ENCODE data around the gene AGL.
A peak's percentile ranks its signal among the peaks of the same experiment; 100 is the strongest.
"Not testable (repeated sequence)": the region's sequence is repeated elsewhere in the genome, so short reads cannot be mapped to it uniquely, and the experiment has no call there.

Gene AGL
- 63.9 to 75.2 reads per million in 2 experiments for total RNA-seq

DNA sequence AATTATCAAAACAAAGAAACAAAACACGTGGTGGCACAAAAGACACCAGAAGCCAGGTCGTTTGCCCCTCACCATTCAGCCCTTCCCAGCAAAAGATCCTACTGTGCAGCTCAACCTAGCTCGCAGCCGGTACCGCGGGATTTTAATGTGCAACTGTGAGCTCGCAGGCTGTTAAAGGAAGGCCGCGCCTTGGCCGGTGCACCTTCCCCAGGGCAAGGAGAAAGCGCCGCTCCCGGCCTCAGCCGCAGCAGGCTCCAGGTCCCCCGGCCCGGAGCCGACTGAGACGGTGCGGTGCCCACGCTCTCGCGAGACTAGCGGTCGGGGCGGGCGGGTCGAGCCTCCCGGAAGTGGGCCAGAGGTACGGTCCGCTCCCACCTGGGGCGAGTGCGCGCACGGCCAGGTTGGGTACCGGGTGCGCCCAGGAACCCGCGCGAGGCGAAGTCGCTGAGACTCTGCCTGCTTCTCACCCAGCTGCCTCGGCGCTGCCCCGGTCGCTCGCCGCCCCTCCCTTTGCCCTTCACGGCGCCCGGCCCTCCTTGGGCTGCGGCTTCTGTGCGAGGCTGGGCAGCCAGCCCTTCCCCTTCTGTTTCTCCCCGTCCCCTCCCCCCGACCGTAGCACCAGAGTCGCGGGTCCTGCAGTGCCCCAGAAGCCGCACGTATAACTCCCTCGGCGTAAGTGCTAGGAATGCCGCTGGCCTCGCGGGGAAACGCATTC lies at the start of gene AGL:
Gene AGL, plus strand, starts transcription at position 618 of the 715 bp plus-strand sequence. CDS start 682 bp downstream, outside the sequence.
- peak; percentile 83 for DNase-seq (ENCODE audit: low read depth)

DNA sequence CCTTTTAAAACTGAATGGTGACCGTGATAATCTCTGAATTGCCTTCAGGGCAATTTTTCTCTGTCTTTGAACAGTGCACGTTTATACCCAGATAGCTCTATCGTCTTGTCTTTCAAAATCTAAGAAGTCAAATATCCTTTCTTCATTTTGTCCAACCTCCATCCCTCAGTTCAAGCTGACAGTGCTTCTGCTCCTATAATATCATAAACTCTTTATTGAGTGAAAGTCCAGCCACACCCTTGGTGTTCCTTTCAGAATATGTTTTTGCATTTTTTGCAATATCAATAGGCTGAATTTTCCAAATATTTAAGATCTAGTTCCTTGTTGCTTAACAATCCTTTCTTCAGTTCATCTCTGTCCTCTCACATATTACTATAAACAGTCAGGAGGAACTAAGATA lies 48.6 kb upstream of the AGL start:
- DNase-seq (ENCODE audit: low read depth) = no peak

DNA sequence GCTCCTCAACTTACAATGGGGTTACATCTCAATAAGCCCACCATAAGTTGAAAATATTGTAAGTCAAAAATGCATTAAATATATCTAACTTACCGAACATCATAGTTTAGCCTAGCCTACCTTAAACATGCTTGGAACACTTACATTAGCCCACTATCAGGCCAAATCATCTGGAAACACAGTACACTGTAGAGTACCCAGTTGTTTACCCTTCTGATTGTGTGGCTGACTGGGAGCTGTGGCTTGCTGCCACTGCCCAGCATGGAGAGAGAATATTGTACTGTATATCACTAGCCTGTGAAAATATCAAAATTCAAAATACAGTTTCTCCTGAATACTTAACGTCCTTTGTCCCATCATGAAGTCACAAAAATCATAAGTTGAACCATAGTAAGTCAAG lies 43.3 kb upstream of the AGL start:
- DNase-seq (ENCODE audit: low read depth) = no peak

DNA sequence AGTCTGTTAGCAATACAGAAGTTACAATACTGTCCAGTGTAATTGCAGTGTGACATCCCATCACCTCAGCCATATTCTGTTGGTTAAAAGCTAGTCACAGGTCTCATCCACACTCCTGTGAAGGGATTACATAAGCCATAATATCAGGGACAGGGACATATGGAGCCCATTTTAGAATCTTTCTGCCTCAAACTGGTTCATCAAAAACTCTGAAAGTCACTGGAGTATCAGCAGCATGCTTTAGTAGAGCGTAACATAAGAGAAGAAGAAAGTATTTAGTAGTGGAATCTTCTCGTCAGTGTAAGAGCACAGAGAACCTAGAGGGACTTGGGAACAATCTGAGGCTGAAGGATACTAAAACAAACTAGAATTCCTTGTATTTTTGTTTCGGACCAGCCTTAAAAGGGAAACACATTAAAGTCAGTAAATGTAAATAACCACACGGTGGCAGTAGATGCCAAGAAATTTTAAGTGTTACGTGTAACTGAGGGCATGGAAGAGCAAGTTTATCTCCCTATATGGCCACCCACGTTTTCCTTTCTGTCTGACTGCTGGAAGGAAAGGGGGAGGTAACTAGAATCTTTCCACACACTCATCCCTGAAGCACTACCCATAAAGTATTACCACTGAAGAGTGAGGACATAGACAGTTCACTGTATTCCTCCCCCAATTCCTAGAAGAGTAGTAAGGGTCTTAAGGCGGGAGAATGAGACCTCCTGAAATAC lies 41.6 kb upstream of the AGL start:
- no peak for DNase-seq (ENCODE audit: low read depth)

DNA sequence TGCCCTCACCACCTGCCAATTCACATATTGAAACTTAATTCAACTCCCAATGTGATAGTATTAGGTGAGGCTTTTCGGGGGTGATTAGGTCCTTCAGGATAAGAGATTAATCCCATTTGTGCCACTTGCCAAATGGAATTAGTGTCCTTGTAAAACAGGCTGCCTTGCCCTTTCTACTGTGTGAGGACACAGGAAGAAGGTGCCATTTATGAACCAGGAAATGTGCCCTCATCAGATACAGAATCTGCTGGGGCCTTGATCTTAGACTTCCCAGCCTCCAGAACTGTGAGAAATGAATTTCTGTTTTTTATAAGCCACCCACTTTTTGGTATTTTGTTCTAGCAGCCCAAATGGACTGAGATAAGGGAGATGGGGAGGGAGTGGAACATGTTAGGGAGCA lies 39.1 kb upstream of the AGL start:
- no peak for DNase-seq (ENCODE audit: low read depth)

DNA sequence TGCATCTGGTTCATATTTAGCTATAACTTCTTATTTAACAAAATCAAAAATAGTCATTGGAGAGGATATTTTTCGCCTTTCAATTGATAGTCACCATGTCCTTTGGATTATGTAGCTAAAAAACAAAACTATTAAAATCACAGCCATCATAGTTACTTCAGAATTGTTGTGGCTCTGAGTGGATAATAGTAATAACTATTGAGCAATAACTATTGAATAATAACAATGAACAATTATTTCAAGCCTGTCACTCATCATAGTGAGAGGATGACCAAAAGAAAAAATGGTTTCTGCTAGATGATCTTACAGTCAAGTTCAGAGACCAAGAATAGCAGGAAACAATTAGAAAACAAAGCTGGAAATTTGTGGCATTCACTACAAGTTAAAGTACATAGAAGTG lies 38.4 kb upstream of the AGL start:
- DNase-seq (ENCODE audit: low read depth) = no peak

DNA sequence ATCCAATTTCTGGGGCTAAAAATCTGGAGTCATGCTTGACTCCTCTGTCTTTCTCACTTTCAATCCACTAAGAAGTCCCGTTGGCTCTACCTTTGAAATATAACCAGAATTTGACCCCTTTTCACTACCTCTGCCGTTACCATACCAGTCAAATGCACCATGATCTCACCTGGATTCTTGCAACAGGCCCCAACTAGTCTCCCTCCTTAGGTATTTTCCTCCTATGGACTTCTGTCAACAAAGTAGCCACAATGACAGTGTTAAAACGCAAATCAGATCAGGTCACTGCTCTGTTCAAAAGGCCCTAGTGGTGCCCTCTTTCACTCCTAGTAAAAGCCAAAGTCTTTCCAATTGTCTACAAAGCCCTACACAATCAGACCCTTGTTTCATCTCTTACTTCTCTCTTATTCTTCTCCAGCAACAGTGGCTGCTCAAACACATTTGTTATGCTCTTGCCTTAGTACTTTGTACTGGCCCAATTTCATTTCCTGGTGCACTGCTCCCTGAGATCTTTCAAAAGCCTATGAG lies 35.7 kb upstream of the AGL start:
- no peak for DNase-seq (ENCODE audit: low read depth)

DNA sequence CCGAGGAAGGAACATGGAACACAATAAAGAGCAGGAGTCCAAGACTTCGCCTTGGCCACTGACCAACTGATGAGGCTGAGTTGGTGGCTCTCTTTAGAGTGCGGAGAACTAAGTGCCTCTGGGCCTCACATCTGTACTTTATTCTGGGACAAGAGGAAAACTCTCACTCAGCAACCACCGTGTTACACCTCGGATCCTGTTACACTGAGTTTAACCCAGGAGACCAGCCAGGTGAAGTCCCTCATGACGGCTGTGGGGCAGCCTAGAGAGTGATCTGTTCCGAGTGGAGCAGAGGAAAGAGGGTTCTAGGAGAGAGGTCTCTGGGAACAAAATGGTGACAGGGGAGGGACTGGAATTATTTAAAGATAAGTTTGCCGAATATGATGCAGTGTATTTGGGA lies 33.5 kb upstream of the AGL start:
- no peak for DNase-seq (ENCODE audit: low read depth)

DNA sequence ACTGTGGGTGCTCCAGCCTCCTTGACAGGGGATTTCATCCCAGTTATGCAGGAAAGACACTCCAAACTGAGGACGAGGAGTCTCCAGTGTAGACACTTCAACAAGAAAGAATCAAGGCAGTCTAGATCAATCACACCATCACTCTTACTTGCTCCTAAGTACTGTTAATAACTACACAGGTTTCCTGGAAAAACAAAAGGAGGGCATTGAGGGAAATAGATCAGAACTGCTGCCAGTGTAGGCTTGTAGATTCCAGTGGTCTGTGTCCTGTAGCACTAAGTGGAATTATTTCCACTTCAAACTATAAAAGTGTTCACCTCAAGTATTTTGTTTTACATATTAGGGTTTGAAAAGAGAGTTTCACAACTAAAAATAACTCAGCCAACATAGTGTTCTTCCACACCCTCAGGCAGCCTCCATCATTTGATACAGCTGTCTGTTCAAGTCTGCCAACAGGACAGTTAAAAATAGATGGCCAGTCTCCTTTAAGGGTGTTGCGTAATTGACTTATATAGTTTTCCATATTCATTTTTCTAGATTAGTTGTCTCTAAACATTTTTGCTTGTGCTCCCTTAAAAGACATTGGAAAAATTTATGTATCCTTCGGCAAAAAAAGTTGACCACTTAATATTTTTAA lies 32.0 kb upstream of the AGL start:
- DNase-seq (ENCODE audit: low read depth) = no peak

DNA sequence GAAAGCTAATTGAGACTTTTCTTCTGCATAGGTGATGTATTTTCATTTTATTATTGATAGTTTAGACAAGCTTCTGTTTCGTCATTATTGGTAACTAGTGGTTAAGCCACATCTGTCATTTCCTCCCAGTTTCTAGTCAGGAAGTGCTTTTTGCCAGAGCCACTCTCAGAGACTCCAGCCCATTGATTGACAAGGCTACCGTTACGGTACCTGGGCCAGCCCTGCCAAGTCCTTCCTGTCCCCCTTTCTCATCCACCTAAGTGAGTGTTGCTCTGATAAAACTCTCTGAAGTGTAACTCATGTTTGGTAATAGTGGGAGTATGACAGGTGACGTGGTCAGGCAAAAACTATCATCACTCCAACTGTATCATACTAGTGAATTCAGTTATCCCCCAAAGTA lies 29.6 kb upstream of the AGL start:
- no peak for DNase-seq (ENCODE audit: low read depth)

DNA sequence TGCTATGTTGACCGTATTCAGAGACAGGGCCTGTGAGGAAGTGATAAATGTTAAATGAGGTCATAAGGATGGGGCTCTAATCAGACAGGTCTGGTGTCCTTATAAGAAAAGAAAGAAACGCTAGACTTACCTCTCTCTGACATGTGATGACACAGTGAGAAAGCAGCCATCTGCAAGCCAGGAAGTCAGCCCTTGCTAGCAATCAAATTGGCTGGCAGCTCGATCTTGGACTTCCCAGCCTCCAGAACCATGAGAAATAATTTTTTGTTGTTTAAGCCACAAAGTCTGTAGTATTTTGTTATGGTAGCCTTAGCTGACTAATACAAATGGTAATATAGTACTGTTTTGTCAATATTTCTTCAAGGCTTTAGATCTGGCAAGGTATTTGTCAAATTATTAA lies 25.1 kb upstream of the AGL start:
- no peak for DNase-seq (ENCODE audit: low read depth)

DNA sequence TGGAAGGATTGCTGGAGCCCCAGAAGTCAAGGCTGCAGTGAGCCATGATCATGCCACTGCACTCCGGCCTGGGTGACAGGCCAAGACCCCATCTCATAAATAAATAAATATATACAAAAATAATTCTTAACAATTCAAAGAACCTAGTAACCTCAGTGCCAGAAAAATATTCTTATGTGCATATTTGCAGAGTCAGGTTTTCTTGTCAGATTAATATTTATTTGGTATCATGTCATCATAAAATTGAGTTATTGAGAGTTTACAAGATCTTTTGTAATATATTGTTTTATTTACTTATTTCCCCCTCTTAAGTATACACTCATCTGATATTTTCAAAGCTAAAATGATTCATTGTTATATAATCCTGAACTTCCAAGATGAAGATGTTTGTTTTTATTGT lies 24.5 kb upstream of the AGL start:
- no peak for DNase-seq (ENCODE audit: low read depth)

DNA sequence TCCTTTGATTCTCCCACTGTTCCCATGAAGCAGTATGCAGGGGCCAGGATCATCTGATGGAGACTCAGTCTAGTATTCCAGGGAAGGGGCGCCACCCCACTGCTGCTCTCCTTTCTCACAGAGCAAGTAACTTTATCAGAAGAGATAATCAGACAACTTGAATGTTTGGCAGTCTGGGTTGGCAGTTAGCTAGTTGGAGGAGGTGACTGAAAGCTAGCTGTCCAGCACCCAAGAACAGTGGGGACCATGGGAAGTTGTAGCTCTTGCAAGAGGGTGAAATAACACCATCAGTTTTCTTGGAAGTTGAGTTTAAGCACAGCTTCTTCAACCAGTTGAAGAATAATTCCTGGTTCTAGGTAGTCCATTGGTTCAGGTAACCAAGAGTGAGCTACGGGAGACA lies 22.2 kb upstream of the AGL start:
- DNase-seq (ENCODE audit: low read depth) = no peak

DNA sequence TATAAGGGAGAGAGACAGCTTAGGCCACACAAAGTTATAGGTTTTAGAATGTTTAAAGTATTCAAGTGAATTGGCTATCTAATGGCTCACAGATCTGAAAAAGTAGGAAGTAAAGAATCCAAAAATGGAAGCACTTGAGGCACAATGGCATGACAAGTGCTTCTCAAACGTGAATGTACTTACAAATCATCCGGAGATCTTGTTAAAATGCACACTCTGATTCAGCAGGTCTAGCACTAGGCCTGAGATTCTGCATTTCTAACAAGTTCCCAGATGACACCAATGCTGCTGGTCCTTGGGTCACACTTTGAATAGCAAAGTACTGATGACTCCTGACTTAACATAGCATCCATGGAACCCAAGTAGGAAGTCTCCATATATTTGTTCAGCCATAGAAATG lies 20.9 kb upstream of the AGL start:
- DNase-seq (ENCODE audit: low read depth) = no peak

DNA sequence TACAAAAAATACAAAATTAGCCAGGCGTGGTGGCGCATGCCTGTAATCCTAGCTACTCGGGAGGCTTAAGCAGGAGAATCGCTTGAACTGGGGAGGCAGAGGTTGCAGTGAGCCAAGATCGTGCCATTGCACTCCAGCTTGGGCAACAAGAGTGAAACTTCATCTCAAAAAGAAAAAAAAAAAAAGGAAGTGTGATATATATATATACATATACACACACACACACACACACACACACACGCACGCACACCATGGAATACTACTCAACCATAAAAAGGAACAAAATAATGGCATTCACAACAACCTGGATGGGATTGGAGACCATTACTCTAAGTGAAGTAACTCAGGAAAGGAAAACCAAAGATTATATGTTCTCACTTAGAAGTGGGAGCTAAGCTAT lies 16.2 kb upstream of the AGL start:
- not testable (repeated sequence) for DNase-seq (ENCODE audit: low read depth)

DNA sequence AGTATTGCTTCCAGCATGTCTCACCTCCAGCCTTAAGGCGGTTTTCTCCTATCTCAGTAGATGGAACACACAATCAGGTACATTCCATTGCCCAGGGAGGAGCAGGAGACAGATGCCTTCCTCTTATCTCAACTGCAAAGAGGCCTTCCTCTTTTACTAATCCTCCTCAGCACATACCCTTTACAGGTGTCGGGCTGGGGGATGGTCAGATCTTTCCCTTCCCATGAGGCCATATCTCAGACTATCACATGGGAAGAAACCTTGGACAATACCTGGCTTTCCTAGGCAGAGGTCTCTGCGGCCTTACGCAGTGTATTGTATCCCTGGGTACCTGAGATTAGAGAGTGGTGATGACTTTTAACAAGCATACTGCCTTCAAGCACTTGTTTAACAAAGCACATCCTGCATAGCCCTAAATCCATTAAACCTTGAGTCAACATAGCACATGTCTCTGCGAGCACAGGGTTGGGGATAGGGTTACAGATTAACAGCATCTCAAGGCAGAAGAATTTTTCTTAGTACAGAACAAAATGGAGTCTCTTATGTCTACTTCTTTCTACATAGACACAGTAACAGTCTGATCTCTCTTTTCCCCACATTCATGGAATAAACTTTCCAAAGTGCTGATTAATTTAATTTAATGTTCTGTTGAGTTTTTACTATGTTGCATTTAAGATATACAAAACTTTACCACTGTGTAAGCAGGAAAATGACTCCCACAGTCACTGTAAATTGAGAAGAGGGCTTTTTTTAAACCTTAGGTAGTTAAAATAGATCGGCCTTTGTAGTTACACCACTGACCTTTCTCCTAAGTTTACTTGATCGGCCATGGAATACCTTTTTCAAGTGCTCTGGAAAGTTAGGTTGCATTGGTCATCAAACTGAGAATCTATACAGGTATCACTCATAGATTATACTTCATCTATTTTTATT lies 13.7 kb upstream of the AGL start:
- not testable (repeated sequence) for DNase-seq (ENCODE audit: low read depth)

DNA sequence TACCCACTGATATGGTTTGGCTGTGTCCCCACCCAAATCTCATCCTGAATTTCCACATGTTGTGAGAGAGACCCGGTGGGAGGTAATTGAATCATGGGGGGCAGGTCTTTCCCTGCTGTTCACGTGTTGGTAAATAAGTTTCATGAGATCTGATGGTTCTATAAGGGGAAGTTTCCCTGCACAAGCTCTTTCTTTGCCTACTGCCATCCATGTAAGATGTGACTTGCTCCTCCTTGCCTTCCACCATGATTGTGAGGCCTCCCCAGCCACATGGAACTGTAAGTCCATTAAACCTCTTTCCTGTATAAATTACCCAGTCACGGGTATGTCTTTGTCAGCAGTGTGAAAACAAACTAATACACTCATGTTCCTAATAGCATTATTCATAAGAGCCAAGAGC lies 9.8 kb upstream of the AGL start:
- DNase-seq (ENCODE audit: low read depth) = not testable (repeated sequence)

DNA sequence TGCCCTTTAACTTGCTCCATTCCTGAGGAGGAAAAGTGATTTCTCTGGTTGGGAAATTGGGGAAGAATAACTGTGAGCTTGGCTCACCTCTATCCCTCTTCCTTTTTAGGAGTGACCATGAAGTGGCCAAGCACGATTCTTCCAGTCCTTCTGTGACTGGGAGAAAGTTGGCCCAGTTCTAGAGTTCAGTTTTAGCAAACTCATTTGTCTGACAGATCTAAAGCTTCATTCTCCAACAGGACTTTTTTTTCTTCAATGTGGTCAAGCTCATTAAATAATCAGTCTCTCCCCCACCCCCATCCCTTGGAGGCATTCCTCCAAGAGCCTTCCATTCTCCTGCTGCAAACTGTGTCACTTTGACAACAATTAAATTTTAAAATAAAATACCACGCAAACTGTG lies 6.4 kb upstream of the AGL start:
- no peak for DNase-seq (ENCODE audit: low read depth)

DNA sequence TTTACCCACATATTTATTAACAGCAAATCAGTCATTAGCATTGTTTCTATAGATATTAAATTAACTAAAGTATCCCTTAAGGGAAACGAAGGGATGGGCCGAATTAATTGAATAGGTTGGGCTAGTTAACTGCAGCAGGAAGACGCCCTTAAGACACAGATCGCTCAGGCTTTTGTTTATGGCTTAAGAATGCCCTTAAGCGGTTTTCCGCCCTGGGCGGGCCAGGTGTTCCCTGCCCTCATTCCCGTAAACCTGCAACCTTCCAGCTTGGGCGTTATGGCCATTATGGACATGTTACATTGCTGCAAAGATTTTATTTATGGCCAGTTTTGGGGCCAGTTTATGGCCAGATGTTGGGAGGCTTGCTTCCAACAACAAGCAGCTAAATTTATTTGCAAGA lies 5.0 kb upstream of the AGL start:
- DNase-seq (ENCODE audit: low read depth) = not testable (repeated sequence)

DNA sequence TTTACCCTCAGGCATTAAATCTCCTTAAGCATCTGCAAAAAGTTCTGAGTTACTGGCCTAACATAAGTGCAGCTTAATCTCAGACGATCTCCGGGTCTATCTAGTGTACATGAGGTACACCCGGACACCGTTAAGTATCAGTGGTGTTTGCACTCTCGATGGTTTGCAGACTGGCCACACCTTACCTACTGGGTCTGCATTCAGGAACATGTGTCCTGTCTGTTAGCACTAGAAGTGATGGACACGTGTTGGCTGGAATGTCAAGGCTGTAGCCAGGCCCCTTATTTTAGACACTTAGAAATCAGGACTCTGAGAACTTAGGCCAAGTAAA lies 783 bp upstream of the AGL start:
- DNase-seq (ENCODE audit: low read depth) = no peak

DNA sequence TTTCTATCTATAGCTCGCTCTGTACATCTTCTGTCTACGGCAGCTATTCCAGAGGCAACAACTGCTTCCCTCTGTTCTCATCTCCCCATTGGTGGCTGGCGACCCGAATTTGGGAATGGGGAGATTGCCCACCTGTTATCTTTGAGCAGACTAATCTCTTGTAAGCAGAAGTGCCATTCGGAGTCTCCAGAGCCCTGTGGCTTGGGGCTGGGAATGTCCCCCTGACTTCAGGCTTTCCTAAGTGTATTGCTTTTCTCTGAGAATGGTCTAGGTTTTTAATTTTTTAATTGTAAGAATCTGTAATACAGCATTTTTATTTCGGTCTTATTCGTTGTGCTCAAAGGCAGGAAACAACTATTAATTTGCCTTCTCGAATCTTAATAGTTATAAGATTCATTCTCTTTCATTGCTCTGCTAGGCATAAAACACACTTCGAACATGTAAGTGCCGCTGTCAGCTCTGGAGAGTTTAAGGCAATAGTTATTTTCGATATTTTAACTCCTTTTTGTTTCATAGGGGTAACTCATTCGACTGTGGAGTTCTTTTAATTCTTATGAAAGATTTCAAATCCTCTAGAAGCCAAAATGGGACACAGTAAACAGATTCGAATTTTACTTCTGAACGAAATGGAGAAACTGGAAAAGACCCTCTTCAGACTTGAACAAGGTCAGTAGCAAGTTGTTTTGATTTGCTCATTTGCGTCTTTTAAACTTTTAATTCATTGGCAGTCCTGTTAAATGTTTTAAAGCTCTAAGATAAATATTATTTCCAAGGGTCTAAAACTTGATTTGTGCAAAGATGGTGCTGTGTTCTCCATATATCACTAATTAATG lies 514 bp downstream of the AGL start:
- DNase-seq (ENCODE audit: low read depth) = no peak

Data from T follicular helper cell (primary cell).